HG02588 (cell line): ENCODE results near the gene TFEB.

Experiments
- ATAC-seq: cut with Tn5 transposase; IDR thresholded peaks from one replicate; pipeline ENCODE4 v1.9.1; 2021; ENCODE audit warnings: mild to moderate bottlenecking, moderate library complexity; ENCODE audit not compliant: unreplicated experiment

TFEB gene

GRCh38 chr6:41739041-41739440 lies 3.6 kb upstream of the TFEB start:
- no peak for ATAC-seq

DNA sequence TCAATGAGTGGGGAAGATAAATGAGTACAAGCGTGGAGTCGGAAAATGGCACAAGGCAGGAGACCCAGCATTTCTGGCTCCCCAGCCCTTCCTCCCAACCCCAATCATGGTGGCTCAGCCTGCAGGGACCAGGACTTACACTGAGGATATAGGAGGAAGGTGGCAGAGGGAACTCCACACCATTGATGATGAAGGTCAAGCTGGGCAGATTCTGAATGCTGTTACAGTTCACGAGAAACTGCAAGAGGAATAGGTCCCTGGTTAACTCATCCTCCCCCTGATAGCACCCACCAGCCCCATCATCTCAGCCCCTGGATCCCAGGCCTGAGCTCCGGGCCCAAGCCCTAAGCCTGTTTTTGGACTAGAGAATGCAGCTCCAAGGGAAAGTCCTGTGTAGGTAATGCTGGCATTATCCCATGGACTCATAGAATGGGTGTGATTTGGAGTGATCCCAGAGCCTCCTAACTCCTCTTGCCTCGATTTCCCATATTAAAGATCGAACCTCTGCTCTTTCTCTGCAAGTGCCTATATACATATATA lies 2.3 kb upstream of the TFEB start:
- no peak for ATAC-seq

GRCh38 chr6:41736800-41737555 lies 1.6 kb upstream of the TFEB start:
- ATAC-seq = no peak

- no peak for ATAC-seq
Observed at GRCh38 chr6:41736186-41736733, 852 bp upstream of the TFEB start.

DNA sequence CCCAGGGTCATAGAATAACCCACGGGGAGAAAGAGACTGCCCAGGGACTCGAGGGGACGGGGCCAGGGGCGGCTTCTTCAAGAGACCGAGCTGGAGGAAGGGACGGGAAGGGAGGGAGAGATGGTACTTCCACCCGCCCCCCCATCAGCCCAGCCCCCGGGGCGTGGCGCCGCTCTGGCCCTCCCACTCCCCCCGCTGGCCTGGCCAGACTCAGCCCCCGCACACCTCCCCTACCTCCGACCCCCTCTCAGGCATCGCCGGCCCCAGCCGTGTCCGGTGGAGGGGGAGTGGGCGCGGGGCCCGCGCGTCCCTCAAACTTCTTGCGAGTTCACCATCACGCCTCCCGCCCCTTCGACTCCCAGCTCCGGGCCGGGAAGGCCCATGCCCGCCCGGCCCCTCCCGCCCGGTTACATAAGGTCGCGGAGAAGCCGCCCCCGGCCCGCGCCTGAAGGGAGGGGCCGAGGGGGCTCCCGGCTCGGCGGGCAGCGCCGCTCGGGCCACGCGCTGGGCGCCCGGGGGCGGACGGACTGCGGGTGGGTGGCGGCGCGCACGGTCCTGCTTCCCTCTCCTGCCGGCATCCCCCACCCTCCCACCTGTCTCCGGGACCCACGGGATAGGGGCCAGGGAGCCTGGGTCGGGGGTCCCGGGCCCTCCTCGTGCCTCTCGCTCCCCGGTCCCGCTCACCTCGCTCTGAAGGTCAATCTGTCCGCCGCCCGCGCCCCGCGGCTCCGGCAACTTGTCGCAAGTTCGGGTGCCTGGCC lies 562 bp downstream of the TFEB start:
- ATAC-seq = peak; percentile 25

- peak; percentile 38 for ATAC-seq
Observed at GRCh38 chr6:41733707-41734665, 1.4 kb downstream of the TFEB start.

- ATAC-seq = no peak
Observed at GRCh38 chr6:41733360-41733706, 2.1 kb downstream of the TFEB start.

GRCh38 chr6:41732591-41733359 lies 2.6 kb downstream of the TFEB start:
- no peak for ATAC-seq

GRCh38 chr6:41732149-41732548 lies 3.3 kb downstream of the TFEB start:
- ATAC-seq = no peak

DNA sequence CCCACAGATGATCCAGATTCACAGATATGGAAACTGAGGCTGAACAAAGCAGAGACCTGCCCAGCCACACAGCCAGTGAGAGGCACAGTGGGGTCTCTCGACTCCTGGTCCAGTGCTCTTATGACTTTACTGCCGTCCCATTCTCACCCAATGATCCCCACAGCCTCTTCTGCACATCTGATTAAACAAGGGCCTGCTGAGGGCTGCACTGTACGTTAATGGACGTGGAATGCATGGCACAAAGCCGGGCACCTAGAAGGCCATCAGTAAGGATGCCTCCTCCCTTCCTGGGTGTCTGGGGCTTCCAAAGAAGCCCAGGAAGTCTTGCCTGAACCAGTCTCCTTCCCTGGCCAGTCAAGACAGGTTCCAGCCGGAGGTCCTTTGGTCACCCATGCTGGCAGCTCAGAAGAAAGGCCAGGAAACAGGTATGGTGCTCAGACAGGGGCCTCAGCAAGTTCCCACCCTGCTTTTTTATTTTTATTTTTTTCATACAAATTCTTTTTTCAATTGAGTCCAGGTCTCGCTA lies 3.8 kb downstream of the TFEB start:
- ATAC-seq = no peak

DNA sequence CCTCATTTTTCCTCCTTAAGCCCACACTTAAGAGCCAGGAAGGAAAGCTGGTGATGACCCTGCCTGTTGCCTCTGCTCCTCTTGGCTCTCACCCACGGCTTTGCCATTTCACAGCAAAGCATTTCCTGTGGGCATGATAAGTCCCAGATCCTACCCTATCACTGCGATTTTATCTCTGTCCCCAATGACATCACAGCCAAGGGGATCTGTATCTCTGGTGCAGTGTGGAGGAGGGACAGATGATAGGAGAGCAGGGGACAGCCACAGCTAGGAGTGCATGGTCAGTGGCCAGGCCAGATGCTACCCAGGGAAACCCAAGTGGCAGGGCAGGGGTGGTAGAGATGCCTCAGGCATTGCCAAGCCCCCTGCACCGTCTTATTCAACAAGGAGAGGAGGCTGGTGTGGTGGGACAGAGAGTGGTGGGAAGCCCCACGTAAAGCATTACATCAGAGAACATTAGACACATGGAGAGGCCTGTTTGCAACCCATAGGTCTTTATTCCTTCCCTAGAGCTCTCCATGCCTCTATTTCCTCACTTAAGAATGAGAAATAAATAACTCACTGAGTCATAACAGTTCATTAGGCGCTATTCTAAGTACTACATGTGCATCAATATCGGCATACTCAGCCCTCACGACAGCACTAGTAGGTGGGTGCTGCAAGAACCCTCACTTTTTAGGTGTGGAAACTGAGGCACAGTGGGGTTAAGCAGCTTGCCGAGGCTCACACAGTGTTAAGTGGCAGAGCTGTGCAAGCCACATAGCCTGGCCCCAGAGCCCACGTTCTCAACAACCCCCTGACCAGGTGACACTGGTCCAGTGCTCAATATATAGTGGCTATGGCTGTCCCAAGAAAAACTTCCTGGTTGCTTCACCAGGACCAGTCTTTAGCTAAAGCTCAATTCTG lies 4.6 kb downstream of the TFEB start:
- no peak for ATAC-seq

- no peak for ATAC-seq
Observed at GRCh38 chr6:41729624-41730023, 5.8 kb downstream of the TFEB start.

DNA sequence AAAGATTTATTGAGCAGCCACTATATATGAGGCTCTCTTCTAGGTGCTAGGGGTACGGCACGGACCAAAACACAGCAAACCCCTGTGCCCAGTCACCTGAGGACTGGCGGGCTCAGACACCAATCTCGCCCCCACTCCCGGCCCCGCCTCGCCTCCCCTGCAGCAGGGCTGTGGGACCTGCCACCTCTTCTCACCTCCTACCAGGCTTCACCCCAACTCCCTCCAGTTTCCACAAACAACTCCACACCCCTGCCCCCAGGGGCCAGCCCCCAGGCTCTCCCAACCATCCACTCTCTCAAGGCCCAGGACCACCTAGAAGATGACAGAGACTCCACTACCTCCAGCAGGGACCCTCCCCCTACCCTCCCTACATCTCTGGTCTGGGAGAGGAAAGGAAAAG lies 6.5 kb downstream of the TFEB start:
- ATAC-seq = no peak

- no peak for ATAC-seq
Observed at GRCh38 chr6:41728073-41728936, 7.1 kb downstream of the TFEB start.

DNA sequence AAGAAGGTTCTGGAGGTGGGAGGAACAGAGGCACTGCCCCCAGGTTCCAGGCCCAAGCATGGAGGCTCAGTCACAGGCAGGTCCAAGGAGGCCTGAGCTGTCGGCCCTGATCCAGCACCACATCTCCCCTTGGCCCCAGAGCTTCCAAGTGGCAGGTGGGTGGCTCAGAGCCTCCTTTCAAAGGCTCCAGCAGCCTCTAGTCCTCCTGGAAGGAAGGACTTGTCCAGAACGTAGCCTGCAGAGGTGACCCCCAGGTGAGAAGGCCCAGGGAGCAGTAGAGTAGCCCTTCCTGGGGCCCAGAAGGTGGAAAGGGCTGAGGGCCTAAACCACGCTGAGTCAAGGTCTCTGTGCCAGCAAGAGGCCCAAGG lies 7.7 kb downstream of the TFEB start:
- ATAC-seq = no peak

DNA sequence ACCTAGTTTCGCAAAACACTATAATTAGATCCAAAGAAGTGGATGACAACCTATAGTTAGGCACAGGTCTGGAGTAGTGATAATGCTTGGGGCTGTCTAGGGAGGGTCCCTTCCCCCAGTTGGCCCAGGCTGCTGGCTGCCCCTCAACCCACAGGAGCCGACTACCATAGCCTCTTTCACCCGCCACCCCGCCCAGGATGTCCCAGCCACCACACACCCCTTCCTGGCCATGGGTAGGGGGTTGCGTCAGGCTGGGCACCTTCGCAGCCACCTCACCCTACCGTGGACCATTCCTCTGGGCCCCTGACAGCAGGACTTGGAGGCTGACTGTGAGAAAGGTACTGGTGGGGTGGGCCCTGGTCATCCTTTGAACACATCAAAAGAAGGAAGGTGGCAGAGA lies 8.5 kb downstream of the TFEB start:
- no peak for ATAC-seq

DNA sequence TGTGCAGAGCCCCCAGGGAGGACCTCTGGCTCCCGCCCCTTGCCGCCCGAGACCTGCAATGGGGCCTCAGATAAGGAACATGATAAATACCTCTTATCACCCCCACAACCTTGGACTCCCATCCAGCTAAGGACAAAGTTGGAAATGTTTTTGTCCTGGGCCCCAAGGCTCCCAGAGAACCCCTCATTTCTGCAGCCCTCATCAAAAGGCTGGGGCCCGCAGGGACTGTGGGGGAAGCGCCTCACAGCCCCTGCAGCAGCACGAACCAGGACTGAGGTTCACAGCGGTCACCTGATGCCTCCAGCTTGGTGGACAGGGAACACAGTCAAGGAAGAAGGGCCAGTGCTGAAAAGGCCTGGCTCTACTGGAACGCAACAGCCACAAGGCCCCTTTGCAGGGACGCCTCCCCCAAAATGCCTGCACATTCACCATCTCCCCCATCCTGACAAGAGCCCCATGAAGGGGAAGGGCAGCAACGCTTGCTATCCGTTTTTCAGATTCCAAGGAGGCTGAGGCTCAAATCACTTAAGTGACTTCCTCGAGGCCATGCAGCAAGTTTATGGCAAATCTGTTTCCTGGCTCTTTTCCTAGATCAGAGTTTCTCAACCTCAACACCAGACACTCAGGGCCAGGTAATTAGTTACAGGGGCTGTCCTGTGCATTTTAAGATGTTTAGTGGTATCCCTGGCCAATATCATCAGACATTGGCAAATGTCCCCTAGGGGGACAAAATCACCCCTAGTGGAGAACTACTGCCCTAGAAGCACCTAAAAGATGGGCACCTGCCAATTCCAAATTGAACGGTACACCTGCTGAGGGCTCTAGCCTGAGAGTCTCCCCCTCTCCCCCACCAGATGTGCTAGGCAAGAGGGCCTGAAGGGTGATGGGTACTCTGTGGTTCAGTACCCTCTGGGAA lies 10.6 kb downstream of the TFEB start:
- no peak for ATAC-seq
